ENCODE data around the gene SLC7A7.
"Not testable (repeated sequence)": the region's sequence is repeated elsewhere in the genome, so short reads cannot be mapped to it uniquely, and the experiment has no call there.

SLC7A7 gene

DNA sequence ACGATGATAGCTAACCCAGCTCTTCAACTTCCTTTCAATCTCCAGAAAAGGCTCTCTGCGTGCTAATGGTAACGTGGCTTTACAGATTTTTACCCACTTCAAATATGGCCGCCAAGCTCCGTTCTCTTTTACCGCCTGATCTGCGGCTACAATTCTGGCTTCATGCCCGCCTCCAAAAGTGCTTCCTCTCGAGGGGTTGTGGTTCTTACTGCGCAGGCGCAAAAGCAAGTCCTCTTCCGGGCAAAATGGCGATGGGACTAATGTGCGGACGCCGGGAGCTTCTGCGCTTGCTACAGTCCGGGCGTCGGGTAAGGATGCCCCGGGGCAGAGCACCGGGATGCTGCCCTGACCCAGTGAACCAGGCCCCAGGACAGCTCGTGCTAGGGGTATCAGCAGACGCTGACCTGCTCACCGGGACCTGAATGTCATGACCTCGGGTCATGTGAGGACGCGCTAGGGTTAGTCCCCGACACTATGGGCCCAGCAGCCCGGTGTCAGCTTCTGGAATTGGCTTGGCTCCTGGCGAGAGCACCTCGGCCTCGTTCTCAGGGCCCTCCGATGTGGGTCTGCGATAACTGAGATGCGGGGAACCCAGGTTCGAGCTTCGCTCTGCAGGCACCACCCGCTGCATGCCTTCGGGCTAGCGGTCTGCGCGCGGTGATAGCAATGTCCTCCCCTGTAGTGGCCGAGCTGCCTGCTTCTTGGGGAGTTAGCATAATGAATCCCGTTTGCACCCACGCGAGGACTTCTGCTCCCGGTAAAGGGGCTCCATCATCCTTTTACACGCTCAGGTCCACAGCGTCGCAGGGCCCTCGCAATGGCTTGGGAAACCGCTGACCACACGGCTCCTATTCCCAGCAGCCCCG lies 48.5 kb downstream of the SLC7A7 start, which contains the start of gene OXA1L:
Gene OXA1L (plus strand): TSS at position 232 of the 866 bp plus-strand sequence. CDS start 14 bp downstream, at position 246.
- peak; percentile 95 for DNase-seq (ENCODE audit: low read depth)
- peak within 1 kb of the TSS; percentile 90 for H3K4me3 ChIP-seq (ENCODE audit: low read depth, low read length)
- TF ChIP-seq, protein P1, sequence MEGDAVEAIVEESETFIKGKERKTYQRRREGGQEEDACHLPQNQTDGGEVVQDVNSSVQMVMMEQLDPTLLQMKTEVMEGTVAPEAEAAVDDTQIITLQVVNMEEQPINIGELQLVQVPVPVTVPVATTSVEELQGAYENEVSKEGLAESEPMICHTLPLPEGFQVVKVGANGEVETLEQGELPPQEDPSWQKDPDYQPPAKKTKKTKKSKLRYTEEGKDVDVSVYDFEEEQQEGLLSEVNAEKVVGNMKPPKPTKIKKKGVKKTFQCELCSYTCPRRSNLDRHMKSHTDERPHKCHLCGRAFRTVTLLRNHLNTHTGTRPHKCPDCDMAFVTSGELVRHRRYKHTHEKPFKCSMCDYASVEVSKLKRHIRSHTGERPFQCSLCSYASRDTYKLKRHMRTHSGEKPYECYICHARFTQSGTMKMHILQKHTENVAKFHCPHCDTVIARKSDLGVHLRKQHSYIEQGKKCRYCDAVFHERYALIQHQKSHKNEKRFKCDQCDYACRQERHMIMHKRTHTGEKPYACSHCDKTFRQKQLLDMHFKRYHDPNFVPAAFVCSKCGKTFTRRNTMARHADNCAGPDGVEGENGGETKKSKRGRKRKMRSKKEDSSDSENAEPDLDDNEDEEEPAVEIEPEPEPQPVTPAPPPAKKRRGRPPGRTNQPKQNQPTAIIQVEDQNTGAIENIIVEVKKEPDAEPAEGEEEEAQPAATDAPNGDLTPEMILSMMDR (IDR thresholded peaks at IDR 0.05; ENCODE audit: control insufficient read depth, extremely low read depth, insufficient read depth), result no peak

GRCh38 chr14:22764382-22764781 lies 50.9 kb downstream of the SLC7A7 start:
- DNase-seq (ENCODE audit: low read depth), result no peak
- no peak overlapping the region for H3K4me3 ChIP-seq (ENCODE audit: low read depth, low read length)
- TF ChIP-seq, protein P1 (IDR thresholded peaks at IDR 0.05; ENCODE audit: control insufficient read depth, extremely low read depth, insufficient read depth), result no peak

- TF ChIP-seq, protein P1 (IDR thresholded peaks at IDR 0.05; ENCODE audit: control insufficient read depth, extremely low read depth, insufficient read depth), result no peak
- no peak overlapping the region for H3K4me3 ChIP-seq (ENCODE audit: low read depth, low read length)
- DNase-seq (ENCODE audit: low read depth), result no peak
Measured at GRCh38 chr14:22761734-22762133, 53.5 kb downstream of the SLC7A7 start.

- H3K4me3 ChIP-seq (ENCODE audit: low read depth, low read length); DNase-seq (ENCODE audit: low read depth): not testable (repeated sequence)
Measured at GRCh38 chr14:22757972-22758650, 57.1 kb downstream of the SLC7A7 start.

GRCh38 chr14:22753586-22753985 lies 61.6 kb downstream of the SLC7A7 start:
- H3K4me3 ChIP-seq (ENCODE audit: low read depth, low read length), result no peak overlapping the region
- no peak for DNase-seq (ENCODE audit: low read depth)
- TF ChIP-seq, protein P1 (IDR thresholded peaks at IDR 0.05; ENCODE audit: control insufficient read depth, extremely low read depth, insufficient read depth), result no peak

GRCh38 chr14:22752422-22752821 lies 62.8 kb downstream of the SLC7A7 start:
- no peak overlapping the region for H3K4me3 ChIP-seq (ENCODE audit: low read depth, low read length)
- TF ChIP-seq, protein P1 (IDR thresholded peaks at IDR 0.05; ENCODE audit: control insufficient read depth, extremely low read depth, insufficient read depth), result no peak
- DNase-seq (ENCODE audit: low read depth), result no peak

DNA sequence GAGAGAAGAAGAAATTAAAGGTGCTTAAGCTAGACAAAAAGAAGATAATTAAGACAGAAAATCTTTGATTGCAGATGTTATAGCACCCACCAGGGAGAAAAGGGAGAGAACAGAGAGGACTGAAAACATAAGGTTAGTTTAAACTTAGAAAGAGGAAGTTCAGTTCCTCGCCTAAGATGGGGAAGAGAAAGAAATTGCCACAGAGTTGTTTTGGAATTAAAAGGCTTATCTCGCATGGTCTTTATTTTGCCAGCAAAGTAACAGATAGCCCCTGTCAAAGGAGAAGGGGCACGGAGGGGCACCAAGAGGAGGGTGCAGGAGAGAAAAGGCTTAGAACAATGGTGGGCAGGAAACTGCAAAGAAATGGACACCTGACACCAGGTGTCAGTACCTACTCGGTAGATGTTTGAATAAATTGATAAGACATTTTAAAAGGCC lies 66.6 kb downstream of the SLC7A7 start:
- no peak for DNase-seq (ENCODE audit: low read depth)
- no peak overlapping the region for H3K4me3 ChIP-seq (ENCODE audit: low read depth, low read length)
- TF ChIP-seq, protein P1 (IDR thresholded peaks at IDR 0.05; ENCODE audit: control insufficient read depth, extremely low read depth, insufficient read depth), result no peak
